ENCODE measurements around the gene S100P. TPM values are rescaled to one million over a fixed set of nuclear protein-coding genes. Genes with fewer than 3 reads are reported as not detected.
"Not testable (repeated sequence)": the region's sequence is repeated elsewhere in the genome, so short reads cannot be mapped to it uniquely, and the experiment has no call there.

S100P gene
- polyA plus RNA-seq (2012; ENCODE audit: low read depth, missing spikeins) = not detected

DNA sequence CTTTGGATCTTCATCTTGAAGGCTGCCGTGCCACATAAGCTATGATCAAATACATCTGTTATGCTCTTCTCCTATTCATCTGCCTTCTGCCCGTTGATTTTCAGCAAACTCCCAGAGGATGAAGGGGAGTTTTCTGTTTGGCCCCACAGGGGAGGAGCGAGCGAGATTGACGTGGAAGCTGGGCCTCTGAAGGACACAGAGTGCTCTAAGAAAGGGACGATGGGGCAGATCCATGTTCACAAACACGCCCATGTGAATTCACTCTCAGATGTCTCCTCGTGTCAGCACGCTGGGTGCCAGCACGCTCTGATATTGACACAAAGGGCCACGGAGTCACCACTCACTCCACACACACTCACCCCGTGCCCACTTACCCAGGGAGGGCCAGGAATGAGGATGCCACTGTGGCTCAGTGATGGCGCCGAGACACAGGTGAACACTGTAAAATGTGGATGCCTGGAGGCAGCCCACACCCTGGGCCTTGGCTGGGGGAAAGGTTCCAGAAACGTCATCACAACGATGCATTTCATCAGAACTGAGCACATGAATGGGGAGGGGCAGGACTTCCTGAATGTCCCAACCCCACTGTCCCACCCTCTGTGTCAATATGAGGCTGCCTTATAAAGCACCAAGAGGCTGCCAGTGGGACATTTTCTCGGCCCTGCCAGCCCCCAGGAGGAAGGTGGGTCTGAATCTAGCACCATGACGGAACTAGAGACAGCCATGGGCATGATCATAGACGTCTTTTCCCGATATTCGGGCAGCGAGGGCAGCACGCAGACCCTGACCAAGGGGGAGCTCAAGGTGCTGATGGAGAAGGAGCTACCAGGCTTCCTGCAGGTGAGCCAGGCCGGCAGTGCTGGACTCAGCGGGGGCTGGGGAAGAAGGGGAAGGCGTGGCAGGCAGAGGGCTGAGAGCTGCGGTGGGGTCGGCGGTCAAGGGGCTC, at the start of gene S100P:
TSS of gene S100P (plus strand) at position 648 of the 946 bp plus-strand sequence. CDS start at position 703, 55 bp downstream.
- FAIRE-seq = no peak

DNA sequence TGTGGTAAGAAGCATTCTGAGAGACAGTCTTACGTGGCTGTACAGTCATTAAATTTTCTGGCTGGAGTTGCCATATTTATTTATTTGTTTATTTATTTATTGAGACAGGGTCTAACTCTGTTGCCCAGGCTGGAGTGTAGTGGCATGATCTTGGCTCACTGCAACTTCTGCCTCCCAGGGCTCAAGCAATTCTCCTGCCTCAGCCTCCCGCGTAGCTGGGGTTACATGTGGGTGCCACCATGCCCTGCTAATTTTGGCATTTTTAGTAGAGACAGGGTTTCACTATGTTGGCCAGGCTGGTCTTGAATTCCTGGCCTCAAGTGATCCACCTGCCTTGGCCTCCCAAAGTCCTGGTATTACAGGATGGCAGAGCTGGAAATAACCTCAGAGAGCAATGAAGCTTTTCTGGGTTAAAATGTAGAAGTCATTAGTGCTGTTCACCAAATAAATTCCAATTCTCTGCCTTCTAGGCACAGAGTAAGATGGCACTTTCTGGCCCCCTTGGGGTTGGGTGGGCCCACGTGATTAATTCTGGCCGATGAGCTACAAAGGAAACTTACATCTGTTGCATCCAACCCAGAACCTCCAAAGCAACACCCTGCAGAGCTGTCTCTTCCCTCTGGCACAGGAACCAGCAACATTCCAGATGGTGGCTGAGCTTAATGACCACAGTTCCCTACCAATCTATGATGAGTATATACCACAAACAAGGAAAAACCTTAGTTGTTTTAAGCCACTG, 48.7 kb upstream of the S100P start:
- TF ChIP-seq POLR2AphosphoS5 (IDR thresholded peaks at IDR 0.05; ENCODE audit: low read depth, low read length) (no peak), SPI1 (IDR thresholded peaks at IDR 0.05; ENCODE audit: low read depth, low read length) (no peak), PAX5 (IDR thresholded peaks at IDR 0.05; ENCODE audit: insufficient read depth, low read length, severe bottlenecking) (no peak), POU2F2 (IDR thresholded peaks at IDR 0.05; ENCODE audit: low read depth, low read length) (no peak), POLR2A (IDR thresholded peaks at IDR 0.05; ENCODE audit: low read depth, low read length) (no peak), TAF1 (IDR thresholded peaks at IDR 0.05; ENCODE audit: low read depth, low read length) (no peak)
- no peak for DNase-seq (ENCODE audit: insufficient read length, low spot score)
- FAIRE-seq = no peak

More for the DNA sequence above, at the start of gene S100P:
- no peak for DNase-seq (ENCODE audit: insufficient read length, low spot score)
- TF ChIP-seq PAX5 (IDR thresholded peaks at IDR 0.05; ENCODE audit: insufficient read depth, low read length, severe bottlenecking) (no peak), POLR2AphosphoS5 (IDR thresholded peaks at IDR 0.05; ENCODE audit: low read depth, low read length) (no peak), POLR2A (IDR thresholded peaks at IDR 0.05; ENCODE audit: low read depth, low read length) (no peak), POU2F2 (IDR thresholded peaks at IDR 0.05; ENCODE audit: low read depth, low read length) (no peak), SPI1 (IDR thresholded peaks at IDR 0.05; ENCODE audit: low read depth, low read length) (no peak), TAF1 (IDR thresholded peaks at IDR 0.05; ENCODE audit: low read depth, low read length) (no peak)

DNA sequence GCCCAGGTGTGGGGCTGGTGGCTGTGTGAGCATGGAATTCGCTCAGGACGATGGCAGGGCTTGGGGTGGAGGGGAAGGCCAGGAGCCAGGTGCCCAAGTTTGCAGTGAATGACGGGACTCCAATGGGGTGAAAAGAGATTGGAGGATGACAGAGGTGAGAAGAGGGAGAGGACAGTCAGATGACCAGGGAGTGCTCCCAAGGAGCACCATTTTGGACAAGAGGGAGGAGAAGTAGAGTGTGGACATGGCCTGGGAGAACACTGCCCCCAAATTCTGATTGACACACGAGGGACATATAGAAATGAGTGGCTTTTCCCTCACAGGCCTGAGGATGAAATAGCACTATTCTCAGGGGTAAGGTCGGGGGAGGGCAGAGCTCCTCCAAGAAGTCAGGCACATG, 46.5 kb upstream of the S100P start:
- FAIRE-seq (no peak), DNase-seq (ENCODE audit: insufficient read length, low spot score) (no peak)
- TF ChIP-seq TAF1 (IDR thresholded peaks at IDR 0.05; ENCODE audit: low read depth, low read length) = no peak
- no peak for TF ChIP-seq POU2F2 (IDR thresholded peaks at IDR 0.05; ENCODE audit: low read depth, low read length)

DNA sequence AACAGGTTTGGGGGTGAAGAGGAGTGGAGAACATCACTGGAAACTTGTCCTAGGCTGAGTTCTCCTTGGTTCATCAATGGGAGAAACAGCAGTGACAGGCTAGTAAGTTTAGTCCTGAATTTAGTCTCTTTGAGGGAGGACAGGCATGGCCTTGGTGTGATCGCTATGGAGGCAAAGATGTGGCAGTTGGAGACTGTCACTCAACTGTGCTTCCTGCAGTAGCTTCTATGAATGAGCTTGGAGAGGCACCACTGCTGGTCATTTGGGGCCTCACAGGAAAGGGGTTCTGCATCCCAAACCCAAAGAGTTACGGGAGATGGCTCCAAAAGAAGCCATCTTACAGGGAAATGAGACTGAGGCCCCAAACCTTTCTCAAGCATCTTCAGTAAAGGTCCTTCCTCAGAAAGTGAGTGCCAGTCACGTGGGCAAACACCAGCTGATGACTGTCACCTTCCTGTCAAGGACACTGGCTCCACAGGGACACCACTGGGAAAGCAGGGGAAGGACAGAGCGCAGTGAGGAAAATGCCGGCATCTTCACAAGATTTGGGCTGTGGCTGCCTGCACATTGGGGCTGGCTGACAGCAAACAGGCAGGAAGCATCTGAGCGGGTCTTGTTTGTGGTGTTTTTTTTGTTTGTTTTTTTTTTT, 46.0 kb upstream of the S100P start:
- DNase-seq (ENCODE audit: insufficient read length, low spot score) (no peak), FAIRE-seq (no peak)
- TF ChIP-seq TAF1 (IDR thresholded peaks at IDR 0.05; ENCODE audit: low read depth, low read length) = no peak
- no peak for TF ChIP-seq SPI1 (IDR thresholded peaks at IDR 0.05; ENCODE audit: low read depth, low read length)
- TF ChIP-seq POLR2A (IDR thresholded peaks at IDR 0.05; ENCODE audit: low read depth, low read length) = no peak
- no peak for TF ChIP-seq PAX5 (IDR thresholded peaks at IDR 0.05; ENCODE audit: insufficient read depth, low read length, severe bottlenecking)
- no peak for TF ChIP-seq POLR2AphosphoS5 (IDR thresholded peaks at IDR 0.05; ENCODE audit: low read depth, low read length)
- TF ChIP-seq POU2F2 (IDR thresholded peaks at IDR 0.05; ENCODE audit: low read depth, low read length) = no peak

DNA sequence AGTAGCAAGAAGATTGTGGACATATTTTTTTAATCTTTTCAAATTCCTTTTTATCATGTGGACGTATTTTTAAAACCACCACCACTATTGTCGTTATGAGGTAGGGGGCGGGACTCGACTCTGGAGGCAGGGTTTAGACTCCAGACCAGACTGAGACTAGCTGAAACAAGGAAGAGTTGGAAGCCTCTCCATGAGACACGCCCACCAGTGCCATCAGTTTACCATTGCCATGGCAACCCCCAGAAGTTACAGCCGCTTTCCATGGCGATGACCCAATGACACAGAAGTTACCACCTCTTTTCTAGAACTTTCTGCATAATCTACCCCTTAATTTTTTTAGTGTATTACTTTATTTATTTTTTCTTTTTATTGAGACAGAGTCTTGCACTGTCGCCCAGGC, 44.5 kb upstream of the S100P start:
- no peak for DNase-seq (ENCODE audit: insufficient read length, low spot score)

DNA sequence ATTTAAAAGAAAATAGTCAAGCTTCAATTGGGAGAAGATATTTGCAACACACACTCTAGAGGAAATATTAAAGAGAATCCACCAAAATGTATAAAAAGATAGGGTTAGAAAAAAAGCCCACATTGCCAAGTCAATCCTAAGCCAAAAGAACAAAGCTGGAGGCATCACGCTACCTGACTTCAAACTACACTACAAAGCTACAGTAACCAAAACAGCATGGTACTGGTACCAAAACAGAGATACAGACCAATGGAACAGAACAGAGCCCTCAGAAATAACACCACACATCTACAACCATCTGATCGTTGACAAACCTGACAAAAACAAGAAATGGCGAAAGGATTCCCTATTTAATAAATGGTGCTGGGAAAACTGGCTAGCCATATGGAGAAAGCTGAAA, 39.5 kb upstream of the S100P start:
- not testable (repeated sequence) for FAIRE-seq; DNase-seq (ENCODE audit: insufficient read length, low spot score)

More for the DNA sequence above, 44.5 kb upstream of the S100P start:
- no peak for FAIRE-seq
- no peak for TF ChIP-seq SPI1 (IDR thresholded peaks at IDR 0.05; ENCODE audit: low read depth, low read length)
- no peak for TF ChIP-seq POLR2A (IDR thresholded peaks at IDR 0.05; ENCODE audit: low read depth, low read length)
- no peak for TF ChIP-seq POU2F2 (IDR thresholded peaks at IDR 0.05; ENCODE audit: low read depth, low read length)
- no peak for TF ChIP-seq POLR2AphosphoS5 (IDR thresholded peaks at IDR 0.05; ENCODE audit: low read depth, low read length)
- TF ChIP-seq PAX5 (IDR thresholded peaks at IDR 0.05; ENCODE audit: insufficient read depth, low read length, severe bottlenecking) = no peak
- no peak for TF ChIP-seq TAF1 (IDR thresholded peaks at IDR 0.05; ENCODE audit: low read depth, low read length)

DNA sequence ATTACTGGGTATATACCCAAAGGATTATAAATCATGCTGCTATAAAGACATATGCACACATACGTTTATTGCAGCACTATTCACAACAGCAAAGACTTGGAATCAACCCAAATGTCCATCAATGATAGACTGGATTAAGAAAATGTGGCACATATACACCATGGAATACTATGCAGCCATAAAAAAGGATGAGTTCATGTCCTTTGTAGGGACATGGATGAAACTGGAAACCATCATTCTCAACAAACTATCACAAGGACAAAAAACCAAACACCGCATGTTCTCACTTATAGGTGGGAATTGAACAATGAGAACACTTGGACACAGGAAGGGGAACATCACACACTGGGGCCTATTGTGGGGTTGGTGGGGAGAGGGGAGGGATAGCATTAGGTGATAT, 38.4 kb upstream of the S100P start:
- DNase-seq (ENCODE audit: insufficient read length, low spot score); FAIRE-seq: not testable (repeated sequence)

DNA sequence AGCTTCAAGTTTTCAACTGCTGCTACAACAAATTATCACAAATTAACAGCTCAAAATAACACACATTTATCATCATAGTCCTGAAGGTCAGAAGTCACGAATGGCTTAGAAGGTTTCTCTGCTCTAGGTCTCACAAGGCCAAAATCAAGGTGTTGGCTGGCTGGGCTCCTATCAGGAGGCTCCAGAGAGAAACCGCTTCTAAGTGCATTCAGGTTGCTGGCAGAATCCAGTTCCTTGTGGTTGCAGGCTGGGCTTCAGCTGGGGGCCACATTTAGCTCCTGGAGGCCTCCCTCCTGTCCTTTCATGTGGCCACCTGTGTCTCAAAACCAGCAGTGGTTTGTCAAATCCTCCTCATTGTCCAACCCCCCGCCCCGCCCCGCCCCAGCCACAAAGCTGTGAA, 37.8 kb upstream of the S100P start:
- no peak for TF ChIP-seq POLR2AphosphoS5 (IDR thresholded peaks at IDR 0.05; ENCODE audit: low read depth, low read length)
- FAIRE-seq (no peak), DNase-seq (ENCODE audit: insufficient read length, low spot score) (no peak)

DNA sequence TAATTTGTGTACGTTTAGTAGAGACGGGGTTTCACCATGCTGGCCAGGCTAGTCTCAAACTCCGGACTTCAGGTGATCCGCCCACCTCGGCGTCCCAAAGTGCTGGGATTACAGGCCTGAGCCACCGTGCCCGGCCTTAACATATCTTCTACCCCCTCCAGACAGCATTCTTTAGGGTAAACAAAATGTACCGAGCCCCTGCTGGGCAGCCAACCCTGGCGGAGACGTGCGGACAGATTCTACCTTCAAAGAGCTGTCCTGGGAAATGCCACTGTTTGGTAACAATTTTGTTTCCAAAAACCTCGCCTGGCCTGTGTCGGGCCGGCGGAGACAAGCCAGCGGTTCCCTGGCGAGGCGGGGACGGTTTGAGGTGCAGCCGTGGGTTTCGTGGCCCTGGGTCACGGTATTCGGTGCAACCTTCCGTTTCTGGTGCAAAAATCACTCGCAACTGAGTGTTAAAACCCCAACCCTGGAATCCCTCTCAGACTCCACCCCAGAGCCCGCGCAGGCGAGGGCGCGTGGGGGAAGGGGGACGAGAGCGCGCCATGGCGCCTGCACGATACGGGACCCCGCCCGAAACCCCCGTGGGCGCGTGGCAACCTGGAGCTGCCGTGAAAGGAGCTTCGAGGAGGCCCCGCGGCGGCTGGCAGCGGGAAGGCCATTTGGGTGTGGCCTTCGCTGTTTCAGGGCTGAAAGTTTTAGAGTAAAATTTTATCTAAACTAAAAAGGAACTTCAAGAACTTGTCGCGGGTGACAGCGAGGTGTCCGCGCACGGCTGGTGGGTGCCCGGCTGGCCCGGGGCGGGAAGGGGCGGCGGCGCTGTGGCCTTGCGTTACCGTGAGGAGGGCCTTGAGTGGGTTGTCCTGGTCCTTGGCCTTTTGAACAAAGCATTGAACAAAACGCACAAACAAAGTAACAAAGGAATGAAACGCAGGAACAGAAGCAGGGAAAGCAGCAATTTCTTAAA, 36.2 kb upstream of the S100P start:
- TF ChIP-seq POLR2A (IDR thresholded peaks at IDR 0.05; ENCODE audit: low read depth, low read length) (no peak), PAX5 (IDR thresholded peaks at IDR 0.05; ENCODE audit: insufficient read depth, low read length, severe bottlenecking) (no peak), POLR2AphosphoS5 (IDR thresholded peaks at IDR 0.05; ENCODE audit: low read depth, low read length) (no peak), SPI1 (IDR thresholded peaks at IDR 0.05; ENCODE audit: low read depth, low read length) (no peak), TAF1 (IDR thresholded peaks at IDR 0.05; ENCODE audit: low read depth, low read length) (no peak), POU2F2 (IDR thresholded peaks at IDR 0.05; ENCODE audit: low read depth, low read length) (no peak)
- FAIRE-seq (no peak), DNase-seq (ENCODE audit: insufficient read length, low spot score) (no peak)

All from GM12891 (cell line).